Psoas muscle (tissue), 8 donors: Measurements from ENCODE around the gene NR5A1. TPM values are rescaled to one million over a fixed set of nuclear protein-coding genes. Genes with fewer than 3 reads are reported as not detected.

Experiments
- ATAC-seq, 4 donors: fragments of 200-7000 bp; cut with Tn5 transposase; one replicate each; pipeline ENCODE4 v1.9.1; 2020; ENCODE audit warnings: moderate library complexity in 3 of 4, mild to moderate bottlenecking in 2 of 4
- DNase-seq, 2 donors: peaks; one replicate each; pipeline ENCODE4 v3.0.0-alpha.2; 2020
- H3K27ac ChIP-seq: fragments of 200-600 bp; one replicate; pipeline ENCODE4 v1.8.0; 2022
- H3K27me3 ChIP-seq, 3 donors: fragments of 200-600 bp in 1 of 3; one replicate each; pipeline versions ENCODE4 v1.6.1 to v1.8.0; 2013 to 2022; ENCODE audit warnings: low read length in 2 of 3, mild to moderate bottlenecking in 2 of 3, moderate library complexity in 1 of 3; ENCODE audit not compliant: insufficient read depth in 3 of 3
- H3K36me3 ChIP-seq, 2 donors: fragments of 200-600 bp in 1 of 2; one replicate each; pipeline versions ENCODE4 v1.6.1 to v1.8.0; 2013 to 2022; ENCODE audit warnings: low read depth in 1 of 2, mild to moderate bottlenecking in 1 of 2, moderate library complexity in 1 of 2; ENCODE audit not compliant: insufficient read depth in 1 of 2
- H3K4me1 ChIP-seq: fragments of 200-600 bp; one replicate; pipeline ENCODE4 v1.8.0; 2022
- H3K4me3 ChIP-seq: fragments of 200-600 bp; one replicate; pipeline ENCODE4 v1.8.0; 2022; ENCODE audit warnings: mild to moderate bottlenecking
- H3K9me3 ChIP-seq: fragments of 200-600 bp; one replicate; pipeline ENCODE4 v1.8.0; 2022
- WGBS, 3 donors: extraction: QIAGEN DNeasy Blood & Tissue Kit; methylation state at CpG; one replicate each; pipeline versions ENCODE4 v1.1.6 to v1.1.7; 2013; 5-methylcytosine and 5-hydroxymethylcytosine counted together
- intact Hi-C, 2 donors: fragments of 100-400 bp; cut with DNase I; formaldehyde crosslinking; loops; one replicate each; pipeline versions ENCODE4 v1.11.0 to v1.14.2; 2022
- polyA plus RNA-seq, 3 donors: library from polyadenylated mRNA; stranded (reverse); fragments of 200-250 nt; gene quantifications; one replicate each; pipeline ENCODE4 v1.2.3, GENCODE V29; 2013
- total RNA-seq, 4 donors: library from RNA; stranded (reverse); fragmentation: NEBNext Ultra II Directional in 2 of 4; extraction: Animal tissue kit (Norgen Biotek cat#: 25700) in 2 of 4; gene quantifications; one replicate each; pipeline versions ENCODE4 v1.2.1 to v1.2.4, GENCODE V29; 2021 to 2023
- TF ChIP-seq, protein P1 (sequence below): fragments of 200-600 bp; IDR thresholded peaks from one replicate; pipeline ENCODE4 v1.8.0; 2022; ENCODE audit warnings: antibody characterized with exemption
- donor health status: healthy with polysubstance abuse.
- donor health status: DM: no; HTN: no; CAD: no; lungs with moderate emphysema.
- donor health status: Bipolar disorder and iron deficiency.
- donor health status: healthy.
- donor health status: DM: yes; HTN: yes; CAD: no.
- donor health status: DM: no; HTN: no; CAD: no.
- donor health status: DM: no; HTN: no; CAD: no.
- donor health status: DM: yes; HTN: yes; CAD: no.

The NR5A1 gene
- total and polyA plus RNA-seq, 7 donors, result 0.01 to 0.75 (median 0.35) TPM; not detected in 3

GRCh38 chr9:124495126-124496074 is 11.8 kb downstream of the NR5A1 start:
- H3K4me1 ChIP-seq, result no peaks in the 10 kb centered on the region
- peaks cover 0 to 15% (median 2%) of the 10 kb centered on the region in 3 donors for H3K27me3 ChIP-seq
- no peaks in the 10 kb centered on the region for H3K36me3 ChIP-seq
- WGBS, 3 donors, result 84 to 89% (median 86%) methylated on average over 31 of the region's 31 CpGs
- H3K4me3 ChIP-seq, result no peak overlapping the region
- TF ChIP-seq, protein P1, sequence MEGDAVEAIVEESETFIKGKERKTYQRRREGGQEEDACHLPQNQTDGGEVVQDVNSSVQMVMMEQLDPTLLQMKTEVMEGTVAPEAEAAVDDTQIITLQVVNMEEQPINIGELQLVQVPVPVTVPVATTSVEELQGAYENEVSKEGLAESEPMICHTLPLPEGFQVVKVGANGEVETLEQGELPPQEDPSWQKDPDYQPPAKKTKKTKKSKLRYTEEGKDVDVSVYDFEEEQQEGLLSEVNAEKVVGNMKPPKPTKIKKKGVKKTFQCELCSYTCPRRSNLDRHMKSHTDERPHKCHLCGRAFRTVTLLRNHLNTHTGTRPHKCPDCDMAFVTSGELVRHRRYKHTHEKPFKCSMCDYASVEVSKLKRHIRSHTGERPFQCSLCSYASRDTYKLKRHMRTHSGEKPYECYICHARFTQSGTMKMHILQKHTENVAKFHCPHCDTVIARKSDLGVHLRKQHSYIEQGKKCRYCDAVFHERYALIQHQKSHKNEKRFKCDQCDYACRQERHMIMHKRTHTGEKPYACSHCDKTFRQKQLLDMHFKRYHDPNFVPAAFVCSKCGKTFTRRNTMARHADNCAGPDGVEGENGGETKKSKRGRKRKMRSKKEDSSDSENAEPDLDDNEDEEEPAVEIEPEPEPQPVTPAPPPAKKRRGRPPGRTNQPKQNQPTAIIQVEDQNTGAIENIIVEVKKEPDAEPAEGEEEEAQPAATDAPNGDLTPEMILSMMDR, result no peak
- no peaks in the 10 kb centered on the region for H3K9me3 ChIP-seq
- H3K27ac ChIP-seq, result no peak overlapping the region
- intact Hi-C loops, result no loop called here
- no peak for DNase-seq
- ATAC-seq, result no peak

DNA sequence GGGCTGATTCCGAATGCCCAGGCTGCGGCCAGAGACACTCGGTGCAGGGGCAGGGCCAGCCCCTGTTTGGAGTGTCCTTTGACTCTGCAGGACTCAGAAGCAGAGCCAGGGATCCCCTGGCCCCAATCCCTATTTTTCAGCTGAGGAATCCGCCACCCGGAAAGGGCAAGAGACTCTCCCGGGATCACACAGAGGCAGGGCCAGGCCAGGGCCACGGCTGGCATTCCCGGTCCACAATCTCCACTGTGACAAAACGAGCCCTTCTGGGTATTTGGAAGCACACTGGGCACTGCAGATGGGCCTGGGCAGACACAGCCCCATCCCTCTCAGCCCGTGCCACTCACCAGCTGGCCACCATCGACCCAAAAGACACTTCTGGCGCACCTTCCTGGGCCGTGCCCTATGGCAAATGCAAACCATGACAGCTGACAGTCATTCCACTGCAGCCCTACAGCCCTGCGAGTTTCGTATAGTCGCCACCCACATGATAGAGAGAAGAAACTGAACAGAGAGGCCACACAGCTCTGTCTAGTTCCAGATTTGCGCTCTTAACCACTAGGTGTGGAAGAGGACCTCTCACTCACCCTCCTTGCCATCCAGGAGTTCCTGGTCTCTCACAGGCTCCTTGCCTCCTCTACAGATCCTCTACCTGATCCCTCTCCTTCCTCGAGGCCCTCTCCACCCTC is 13.3 kb downstream of the NR5A1 start:
- no peaks in the 10 kb centered on the region for H3K9me3 ChIP-seq
- DNase-seq, result no peak
- TF ChIP-seq, protein P1, result no peak
- H3K27ac ChIP-seq, result no peak overlapping the region
- H3K4me1 ChIP-seq, result no peaks in the 10 kb centered on the region
- intact Hi-C loops, result no loop called here
- 53 to 68% (median 58%) methylated on average over 18 of the region's 18 CpGs for WGBS, 3 donors
- peaks cover 0 to 10% (median 5%) of the 10 kb centered on the region in 3 donors for H3K27me3 ChIP-seq
- no peaks in the 10 kb centered on the region for H3K36me3 ChIP-seq
- no peak overlapping the region for H3K4me3 ChIP-seq
- ATAC-seq, result no peak

GRCh38 chr9:124493218-124493617 is 14.0 kb downstream of the NR5A1 start:
- no peak overlapping the region for H3K4me3 ChIP-seq
- intact Hi-C loops, result no loop called here

GRCh38 chr9:124492818-124493217 is 14.4 kb downstream of the NR5A1 start:
- Histone ChIP-seq H3K9me3 (no peaks in the 10 kb centered on the region), H3K27me3 (peaks cover 0 to 16% (median 5%) of the 10 kb centered on the region in 3 donors), H3K36me3 (no peaks in the 10 kb centered on the region), H3K4me3 (no peak overlapping the region), H3K27ac (no peak overlapping the region), H3K4me1 (no peaks in the 10 kb centered on the region)
- DNase-seq, result no peak
- TF ChIP-seq, protein P1, result no peak
- no peak for ATAC-seq
- WGBS, 3 donors, result 76 to 80% (median 78%) methylated on average over 19 of the region's 19 CpGs
- intact Hi-C loops, result loop anchor here in 1 of 2 donors (1.0 kb wide), 1 partner anchor 19 kb away; no protein-coding TSS in a partner anchor

More at GRCh38 chr9:124493218-124493617, 14.0 kb downstream of the NR5A1 start:
- TF ChIP-seq, protein P1, result no peak
- Histone ChIP-seq H3K27me3 (peaks cover 0 to 15% (median 5%) of the 10 kb centered on the region in 3 donors), H3K4me1 (no peaks in the 10 kb centered on the region), H3K9me3 (no peaks in the 10 kb centered on the region), H3K27ac (no peak overlapping the region), H3K36me3 (no peaks in the 10 kb centered on the region)
- WGBS, 3 donors, result 87 to 90% (median 88%) methylated on average over 4 of the region's 4 CpGs
- no peak for DNase-seq
- ATAC-seq, result no peak
